Subcutaneous adipose tissue (tissue), 4 donors: Measurements from ENCODE around the gene APAF1. TPM values are rescaled to one million over a fixed set of nuclear protein-coding genes. Genes with fewer than 3 reads are reported as not detected.

Experiments used
- total RNA-seq, 4 donors: library from RNA; depleted of rRNA; stranded (reverse); fragments of >200 nt; gene quantifications; one replicate each; pipeline ENCODE4 v1.1.0, GENCODE V29; 2016
- TF ChIP-seq, protein P1 (sequence below): fragments of 450-650 bp; IDR thresholded peaks from one replicate; pipeline ENCODE4 v1.5.1; 2016; ENCODE audit warnings: low read depth, mild to moderate bottlenecking, control low read depth, antibody characterized with exemption, moderate library complexity

The APAF1 gene
- total RNA-seq, 4 donors from 2014 or later = 11.1 to 21.9 (median 13.2) TPM

DNA sequence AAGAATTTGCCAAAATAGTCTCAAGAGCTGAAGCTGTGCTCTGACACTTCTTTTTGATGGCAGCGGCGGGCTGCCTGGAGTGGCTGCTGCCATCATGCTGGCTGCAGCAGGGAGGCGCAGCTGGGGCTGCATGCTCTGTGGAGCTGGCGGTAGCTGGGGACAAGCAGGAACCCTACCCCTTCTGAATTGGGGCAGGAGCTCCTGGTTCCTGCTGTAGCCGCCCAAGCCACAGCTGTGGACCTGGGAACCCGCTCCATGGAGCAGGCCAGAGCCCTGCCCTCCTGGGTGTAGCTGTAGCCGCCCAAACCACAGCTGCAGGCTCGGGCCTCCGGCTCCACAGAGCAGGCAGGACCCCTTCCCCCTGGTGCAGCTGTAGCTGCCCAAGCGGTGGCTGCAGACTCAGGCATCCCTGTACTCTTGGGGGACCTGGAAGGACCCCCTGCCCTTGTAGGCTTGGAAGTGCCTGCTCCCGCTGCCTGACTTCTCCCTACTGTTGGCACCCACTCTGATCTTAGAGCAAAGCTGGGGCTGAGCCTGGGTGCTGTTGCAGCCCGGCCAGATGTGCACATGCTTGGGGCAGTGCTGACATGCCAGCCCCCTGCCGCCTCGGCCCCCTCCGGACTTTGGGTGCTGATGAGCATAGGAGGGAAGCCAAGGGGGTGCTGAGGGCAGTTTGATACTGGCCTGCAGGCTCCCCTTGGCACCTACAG, 33.3 kb downstream of the APAF1 start:
- TF ChIP-seq, protein P1, sequence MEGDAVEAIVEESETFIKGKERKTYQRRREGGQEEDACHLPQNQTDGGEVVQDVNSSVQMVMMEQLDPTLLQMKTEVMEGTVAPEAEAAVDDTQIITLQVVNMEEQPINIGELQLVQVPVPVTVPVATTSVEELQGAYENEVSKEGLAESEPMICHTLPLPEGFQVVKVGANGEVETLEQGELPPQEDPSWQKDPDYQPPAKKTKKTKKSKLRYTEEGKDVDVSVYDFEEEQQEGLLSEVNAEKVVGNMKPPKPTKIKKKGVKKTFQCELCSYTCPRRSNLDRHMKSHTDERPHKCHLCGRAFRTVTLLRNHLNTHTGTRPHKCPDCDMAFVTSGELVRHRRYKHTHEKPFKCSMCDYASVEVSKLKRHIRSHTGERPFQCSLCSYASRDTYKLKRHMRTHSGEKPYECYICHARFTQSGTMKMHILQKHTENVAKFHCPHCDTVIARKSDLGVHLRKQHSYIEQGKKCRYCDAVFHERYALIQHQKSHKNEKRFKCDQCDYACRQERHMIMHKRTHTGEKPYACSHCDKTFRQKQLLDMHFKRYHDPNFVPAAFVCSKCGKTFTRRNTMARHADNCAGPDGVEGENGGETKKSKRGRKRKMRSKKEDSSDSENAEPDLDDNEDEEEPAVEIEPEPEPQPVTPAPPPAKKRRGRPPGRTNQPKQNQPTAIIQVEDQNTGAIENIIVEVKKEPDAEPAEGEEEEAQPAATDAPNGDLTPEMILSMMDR = no peak

DNA sequence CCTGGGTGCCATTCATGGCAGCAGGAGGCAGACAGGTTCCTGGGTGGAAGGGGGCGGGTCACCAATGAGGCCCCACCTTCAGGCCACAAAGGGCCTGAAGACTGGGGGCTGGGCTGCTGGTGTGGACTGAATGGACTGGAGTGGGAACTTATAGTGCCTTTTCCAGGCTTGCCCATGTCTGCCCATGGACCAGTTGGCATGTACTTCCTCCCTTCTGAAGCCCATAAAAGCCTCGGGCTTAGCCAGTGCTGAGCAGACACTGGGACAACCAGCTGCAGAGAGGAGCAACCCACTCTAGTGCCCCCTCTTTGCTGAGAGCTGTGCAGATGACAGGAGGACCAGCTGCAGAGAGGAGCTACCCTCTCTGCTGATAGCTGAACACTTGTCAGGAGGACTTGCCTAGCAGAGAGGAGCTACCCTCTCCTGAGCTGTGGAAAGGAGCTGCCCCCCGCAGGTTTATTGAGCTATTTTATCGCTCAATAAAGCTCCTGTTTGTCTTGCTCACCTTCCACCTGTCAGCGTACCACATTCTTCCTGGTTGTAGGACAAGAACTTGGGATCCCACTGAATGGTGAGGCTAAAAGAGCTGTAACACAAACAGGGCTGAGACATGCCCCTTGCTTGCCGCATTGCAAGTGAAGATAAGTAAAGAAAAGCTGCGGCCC, 34.0 kb downstream of the APAF1 start:
- TF ChIP-seq, protein P1 = no peak

DNA sequence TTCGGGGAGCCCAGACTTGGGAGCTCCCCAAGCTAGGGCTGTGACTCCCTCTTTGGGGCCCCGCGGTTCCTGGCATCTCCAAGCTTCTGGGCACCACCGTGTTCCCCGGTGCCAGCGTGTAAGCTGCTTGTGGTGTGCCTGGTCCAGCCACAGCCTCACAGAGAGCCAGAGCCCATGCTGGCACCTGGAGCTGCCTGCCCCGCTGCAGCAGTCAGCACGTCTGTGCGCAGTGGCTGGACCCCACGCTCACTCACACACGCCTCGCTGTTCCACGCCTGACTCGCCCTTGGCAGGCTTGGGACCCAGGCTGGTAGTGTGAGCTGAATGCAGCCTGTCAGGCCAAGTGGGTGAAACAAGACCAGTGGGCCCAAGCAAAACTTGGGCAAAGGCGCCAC, 34.5 kb downstream of the APAF1 start:
- TF ChIP-seq, protein P1 = no peak

DNA sequence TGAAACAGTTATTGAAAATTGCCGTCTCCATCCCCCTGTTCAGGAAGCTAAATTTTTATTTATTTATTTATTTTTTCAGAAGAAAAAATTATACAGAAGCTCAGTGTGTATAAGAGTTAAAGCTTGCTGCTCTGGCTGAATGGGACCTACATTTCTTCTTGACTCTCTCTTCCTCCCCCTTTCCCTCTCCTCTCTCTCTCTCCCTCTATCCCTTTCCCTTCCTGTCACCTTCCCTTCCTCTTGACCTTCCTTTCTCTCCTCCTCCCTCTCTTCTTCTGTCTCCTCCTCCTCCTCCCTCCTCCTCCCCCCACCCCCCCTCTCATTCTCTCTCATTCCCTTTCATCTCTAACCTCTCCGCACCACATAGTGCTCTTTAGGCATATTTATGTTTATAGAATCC, 39.1 kb downstream of the APAF1 start:
- TF ChIP-seq, protein P1 = no peak

DNA sequence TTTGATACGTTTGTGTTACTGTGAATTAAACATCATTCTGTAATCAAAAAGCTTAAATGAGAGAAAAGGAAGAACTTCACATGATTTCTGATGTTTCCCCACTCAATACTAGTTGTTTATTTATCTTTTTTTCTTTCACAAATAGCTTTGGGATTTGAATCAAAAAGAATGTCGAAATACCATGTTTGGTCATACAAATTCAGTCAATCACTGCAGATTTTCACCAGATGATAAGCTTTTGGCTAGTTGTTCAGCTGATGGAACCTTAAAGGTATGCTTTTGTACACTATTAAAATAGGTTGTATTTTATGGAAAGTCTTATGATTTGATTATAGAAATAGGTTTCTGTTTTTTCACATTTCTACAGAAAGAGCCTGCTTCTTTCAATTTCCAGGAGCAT, 41.5 kb downstream of the APAF1 start:
- TF ChIP-seq, protein P1 = no peak

DNA sequence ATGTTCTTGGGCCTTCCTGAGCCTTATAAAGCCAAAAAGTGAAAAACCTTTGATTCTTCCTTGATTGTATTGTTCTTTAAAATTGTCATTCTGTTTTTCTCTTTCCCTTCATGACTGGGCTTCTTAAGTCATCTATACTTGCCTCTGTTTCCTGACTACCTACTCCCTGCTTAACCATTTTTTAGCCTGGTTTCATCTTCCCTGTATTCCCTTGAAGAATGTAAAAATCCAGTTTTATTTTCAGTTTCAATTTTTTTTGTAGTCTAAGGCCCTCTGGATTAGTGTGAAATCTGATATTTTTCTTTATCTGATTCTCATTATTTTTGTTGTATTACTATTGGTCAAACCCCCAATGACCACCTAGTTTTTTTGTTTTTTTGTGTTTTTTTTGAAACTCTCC, 46.3 kb downstream of the APAF1 start:
- TF ChIP-seq, protein P1 = no peak

DNA sequence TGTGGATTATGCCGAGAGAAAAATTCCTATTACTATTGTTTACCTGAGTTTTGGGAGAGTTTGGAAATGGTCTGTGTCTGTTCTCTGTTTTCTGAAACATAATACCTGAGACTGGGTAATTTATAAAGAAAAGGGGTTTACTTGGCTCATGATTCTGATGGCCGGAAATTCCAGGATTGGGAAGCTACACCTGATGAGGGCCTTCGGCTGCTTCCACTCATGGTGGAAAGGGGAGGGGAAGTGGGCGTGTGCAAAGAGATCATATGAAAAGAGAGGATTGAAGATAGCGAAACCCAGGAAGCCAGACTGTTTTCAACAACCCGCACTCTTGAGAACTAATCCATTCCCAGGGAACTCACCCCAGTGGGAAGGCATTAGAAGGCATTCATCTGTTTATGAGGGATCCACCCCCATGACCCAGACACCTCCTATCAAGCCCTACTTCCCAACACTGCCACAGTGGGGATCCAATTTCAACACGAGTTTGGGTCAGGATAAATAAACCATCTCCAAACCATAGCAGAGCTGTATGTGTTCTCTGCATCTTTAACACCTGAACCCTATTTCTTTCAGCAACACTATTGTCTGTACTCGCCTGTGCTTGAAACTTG, 51.1 kb downstream of the APAF1 start:
- TF ChIP-seq, protein P1 = no peak
